ACC112 (cell line): Measurements from ENCODE around the gene NEURL1B.
"Not testable (repeated sequence)": the region's sequence is repeated elsewhere in the genome, so short reads cannot be mapped to it uniquely, and the experiment has no call there.

Experiments used
- H2AFZ ChIP-seq: fragments of 200-600 bp; sonication (generic); one replicate; pipeline ENCODE4 v1.6.0; 2017; ENCODE audit warnings: antibody characterized with exemption, low read length; ENCODE audit not compliant: unreplicated experiment
- H3K27ac ChIP-seq: fragments of 200-600 bp; sonication (generic); 2 replicates; pipeline ENCODE4 v1.5.1; 2014; ENCODE audit warnings: low read depth, mild to moderate bottlenecking, antibody characterized with exemption, low read length, moderate library complexity
- H3K27me3 ChIP-seq: fragments of 200-600 bp; sonication (generic); 2 replicates; pipeline ENCODE4 v1.6.1; 2014; ENCODE audit warnings: mild to moderate bottlenecking, antibody characterized with exemption, low read length, moderate library complexity, mixed read lengths; ENCODE audit not compliant: insufficient read depth
- H3K36me3 ChIP-seq: fragments of 200-600 bp; sonication (generic); 2 replicates; pipeline ENCODE4 v1.6.1; 2016; ENCODE audit warnings: mild to moderate bottlenecking, antibody characterized with exemption, low read length, moderate library complexity, mixed read lengths; ENCODE audit not compliant: insufficient read depth
- H3K4me1 ChIP-seq: fragments of 200-600 bp; sonication (generic); one replicate; pipeline ENCODE4 v1.6.1; 2016; ENCODE audit warnings: low read length, mixed read lengths; ENCODE audit not compliant: insufficient read depth, unreplicated experiment, control insufficient read depth
- H3K4me3 ChIP-seq: fragments of 200-600 bp; sonication (generic); 2 replicates; pipeline ENCODE4 v1.5.1; 2014; ENCODE audit warnings: mild to moderate bottlenecking, low read depth, low read length
- H3K79me2 ChIP-seq: fragments of 200-600 bp; sonication (generic); one replicate; pipeline ENCODE4 v1.6.0; 2016; ENCODE audit warnings: low read length; ENCODE audit not compliant: control insufficient read depth, unreplicated experiment, insufficient read depth

Gene NEURL1B

GRCh38 chr5:172598251-172599203 is 42.5 kb upstream of the NEURL1B start:
- Histone ChIP-seq H3K27me3 (peaks cover 3% of the 10 kb centered on the region; the same call in 1 of the 2 replicates), H3K27ac (no peak overlapping the region), H3K79me2 (no peaks in the 10 kb centered on the region), H3K36me3 (no peaks in the 10 kb centered on the region), H2AFZ (no peak overlapping the region), H3K4me1 (no peaks in the 10 kb centered on the region), H3K4me3 (no peak overlapping the region)

- H3K4me1 ChIP-seq = no peaks in the 10 kb centered on the region
- H3K4me3 ChIP-seq = no peak overlapping the region
- H3K79me2 ChIP-seq = no peaks in the 10 kb centered on the region
- H3K27me3 ChIP-seq = peaks cover 3% of the 10 kb centered on the region; the same call in 1 of the 2 replicates
- H2AFZ ChIP-seq = no peak overlapping the region
- H3K27ac ChIP-seq = no peak overlapping the region
- H3K36me3 ChIP-seq = no peaks in the 10 kb centered on the region
Measured at GRCh38 chr5:172599204-172599567, 41.9 kb upstream of the NEURL1B start.

GRCh38 chr5:172600571-172600970 is 40.5 kb upstream of the NEURL1B start:
- Histone ChIP-seq H3K36me3 (no peaks in the 10 kb centered on the region), H3K27me3 (peaks cover 3% of the 10 kb centered on the region; the same call in 1 of the 2 replicates), H3K4me3 (no peak overlapping the region), H3K79me2 (no peaks in the 10 kb centered on the region), H3K27ac (no peak overlapping the region), H2AFZ (no peak overlapping the region), H3K4me1 (no peaks in the 10 kb centered on the region)

- H2AFZ ChIP-seq, H3K27ac ChIP-seq, H3K4me1 ChIP-seq, H3K79me2 ChIP-seq, H3K36me3 ChIP-seq, H3K4me3 ChIP-seq: not testable (repeated sequence)
- H3K27me3 ChIP-seq = peaks cover 12% of the 10 kb centered on the region; the same call in 1 of the 2 replicates
Measured at GRCh38 chr5:172601576-172601975, 39.5 kb upstream of the NEURL1B start.

GRCh38 chr5:172602783-172603231 is 38.3 kb upstream of the NEURL1B start:
- no peak overlapping the region for H3K4me3 ChIP-seq
- H3K4me1 ChIP-seq = no peaks in the 10 kb centered on the region
- no peak overlapping the region for H2AFZ ChIP-seq

GRCh38 chr5:172603251-172603806 is 37.7 kb upstream of the NEURL1B start:
- H3K4me3 ChIP-seq = no peak overlapping the region
- no peaks in the 10 kb centered on the region for H3K79me2 ChIP-seq
- H3K27me3 ChIP-seq = peaks cover 30% of the 10 kb centered on the region
- H3K36me3 ChIP-seq = no peaks in the 10 kb centered on the region
- no peak overlapping the region for H3K27ac ChIP-seq
- no peaks in the 10 kb centered on the region for H3K4me1 ChIP-seq
- H2AFZ ChIP-seq = no peak overlapping the region

More at GRCh38 chr5:172602783-172603231, 38.3 kb upstream of the NEURL1B start:
- Histone ChIP-seq H3K27ac (no peak overlapping the region), H3K79me2 (no peaks in the 10 kb centered on the region), H3K36me3 (no peaks in the 10 kb centered on the region), H3K27me3 (peaks cover 24% of the 10 kb centered on the region)

GRCh38 chr5:172605466-172605865 is 35.6 kb upstream of the NEURL1B start:
- H2AFZ ChIP-seq = no peak overlapping the region
- no peak overlapping the region for H3K27ac ChIP-seq
- no peaks in the 10 kb centered on the region for H3K79me2 ChIP-seq
- no peaks in the 10 kb centered on the region for H3K4me1 ChIP-seq
- no peak overlapping the region for H3K4me3 ChIP-seq
- no peaks in the 10 kb centered on the region for H3K36me3 ChIP-seq
- H3K27me3 ChIP-seq = peaks cover 48% of the 10 kb centered on the region

GRCh38 chr5:172606156-172606785 is 34.8 kb upstream of the NEURL1B start:
- Histone ChIP-seq H3K36me3 (no peaks in the 10 kb centered on the region), H3K79me2 (no peaks in the 10 kb centered on the region), H2AFZ (no peak overlapping the region), H3K4me3 (no peak overlapping the region), H3K4me1 (no peaks in the 10 kb centered on the region), H3K27me3 (peaks cover 55% of the 10 kb centered on the region), H3K27ac (no peak overlapping the region)

- Histone ChIP-seq H3K27me3 (peaks cover 57% of the 10 kb centered on the region), H3K4me1 (no peaks in the 10 kb centered on the region), H3K36me3 (no peaks in the 10 kb centered on the region), H3K27ac (no peak overlapping the region), H3K79me2 (no peaks in the 10 kb centered on the region), H2AFZ (no peak overlapping the region), H3K4me3 (no peak overlapping the region)
Measured at GRCh38 chr5:172607213-172607793, 33.8 kb upstream of the NEURL1B start.

GRCh38 chr5:172608773-172609172 is 32.3 kb upstream of the NEURL1B start:
- no peak overlapping the region for H2AFZ ChIP-seq
- no peak overlapping the region for H3K4me3 ChIP-seq
- H3K27ac ChIP-seq = no peak overlapping the region
- H3K27me3 ChIP-seq = peaks cover 65% of the 10 kb centered on the region
- no peaks in the 10 kb centered on the region for H3K79me2 ChIP-seq
- no peaks in the 10 kb centered on the region for H3K4me1 ChIP-seq
- H3K36me3 ChIP-seq = no peaks in the 10 kb centered on the region
